Liver (tissue), 9 donors: ENCODE data around the gene MLLT3. TPM values are rescaled to one million over a fixed set of nuclear protein-coding genes. Genes with fewer than 3 reads are reported as not detected.

Source experiments
- DNase-seq: peaks from one replicate; pipeline ENCODE4 v3.0.0-alpha.2; 2017; ENCODE audit warnings: low spot score
- H3K27ac ChIP-seq, 2 donors: one replicate each; pipeline ENCODE4 v1.7.0; 2013; ENCODE audit warnings: inconsistent platforms in 2 of 2, low read length in 2 of 2, control low read depth in 1 of 2, low read depth in 1 of 2, mild to moderate bottlenecking in 1 of 2
- H3K27me3 ChIP-seq, 4 donors: one replicate each; pipeline versions ENCODE4 v1.6.1 to v1.7.0; 2013; ENCODE audit warnings: low read length in 3 of 4, inconsistent platforms in 1 of 4, mild to moderate bottlenecking in 1 of 4, moderate library complexity in 1 of 4; ENCODE audit not compliant: control insufficient read depth in 4 of 4, insufficient read depth in 4 of 4
- H3K36me3 ChIP-seq, 4 donors: one replicate each; pipeline versions ENCODE4 v1.6.1 to v1.7.0; 2013; ENCODE audit warnings: low read length in 3 of 4, mild to moderate bottlenecking in 3 of 4, low read depth in 1 of 4, moderate library complexity in 1 of 4; ENCODE audit not compliant: control insufficient read depth in 4 of 4, insufficient read depth in 3 of 4
- H3K4me1 ChIP-seq, 4 donors: one replicate each; pipeline versions ENCODE4 v1.6.1 to v1.7.0; 2013; ENCODE audit warnings: low read length in 3 of 4, mild to moderate bottlenecking in 3 of 4, moderate library complexity in 1 of 4; ENCODE audit not compliant: control insufficient read depth in 4 of 4, insufficient read depth in 4 of 4
- H3K4me3 ChIP-seq, 3 donors: one replicate each; pipeline versions ENCODE4 v1.6.1 to v1.7.0; 2013; ENCODE audit warnings: low read length in 3 of 3, control low read depth in 1 of 3, low read depth in 1 of 3, mild to moderate bottlenecking in 1 of 3
- H3K9ac ChIP-seq, 2 donors: one replicate each; pipeline ENCODE4 v1.7.0; 2013; ENCODE audit warnings: low read length in 2 of 2, mild to moderate bottlenecking in 2 of 2, moderate library complexity in 2 of 2, control low read depth in 1 of 2, low read depth in 1 of 2
- H3K9me3 ChIP-seq, 4 donors: one replicate each; pipeline versions ENCODE4 v1.6.1 to v1.7.0; 2013; ENCODE audit warnings: low read length in 3 of 4; ENCODE audit not compliant: control insufficient read depth in 4 of 4
- EGR1 ChIP-seq, 2 donors: IDR thresholded peaks; 2 replicates each; pipeline ENCODE4 v1.6.1; 2016 to 2018; ENCODE audit warnings: antibody characterized with exemption in 2 of 2, low read depth in 2 of 2
- FOXA1 ChIP-seq: IDR thresholded peaks from 2 replicates; pipeline ENCODE4 v1.6.1; 2016; ENCODE audit warnings: antibody characterized with exemption
- FOXA2 ChIP-seq: IDR thresholded peaks from 2 replicates; pipeline ENCODE4 v1.6.1; 2016; ENCODE audit warnings: antibody characterized with exemption
- GABPA ChIP-seq, 2 donors: IDR thresholded peaks in 1 of 2; conservative IDR thresholded peaks in 1 of 2; 2 replicates each; pipeline ENCODE4 v1.6.1; 2016; ENCODE audit warnings: antibody characterized with exemption in 2 of 2, mild to moderate bottlenecking in 1 of 2, moderate library complexity in 1 of 2
- HNF4A ChIP-seq, 2 donors: conservative IDR thresholded peaks; 2 replicates each; pipeline ENCODE4 v1.6.1; 2016; ENCODE audit warnings: antibody characterized with exemption in 2 of 2, mild to moderate bottlenecking in 2 of 2
- HNF4G ChIP-seq: IDR thresholded peaks from 2 replicates; pipeline ENCODE4 v1.6.1; 2016; ENCODE audit warnings: antibody characterized with exemption
- JUND ChIP-seq, 2 donors: IDR thresholded peaks; 2 replicates each; pipeline ENCODE4 v1.6.1; 2016; ENCODE audit warnings: antibody characterized with exemption in 2 of 2
- MAX ChIP-seq: IDR thresholded peaks from 2 replicates; pipeline ENCODE4 v1.6.1; 2016; ENCODE audit warnings: antibody characterized with exemption
- NR2F2 ChIP-seq: IDR thresholded peaks from 2 replicates; pipeline ENCODE4 v1.6.1; 2016; ENCODE audit warnings: antibody characterized with exemption
- RAD21 ChIP-seq, 2 donors: IDR thresholded peaks; 2 replicates each; pipeline ENCODE4 v1.6.1; 2016; ENCODE audit warnings: antibody characterized with exemption in 2 of 2, mild to moderate bottlenecking in 2 of 2
- RXRA ChIP-seq, 2 donors: IDR thresholded peaks; 2 replicates each; pipeline ENCODE4 v1.6.1; 2017 to 2018; ENCODE audit warnings: antibody characterized with exemption in 2 of 2, mild to moderate bottlenecking in 1 of 2
- SP1 ChIP-seq: IDR thresholded peaks from 2 replicates; pipeline ENCODE4 v1.6.1; 2018; ENCODE audit warnings: antibody characterized with exemption, mild to moderate bottlenecking
- TAF1 ChIP-seq: conservative IDR thresholded peaks from 2 replicates; pipeline ENCODE4 v1.6.1; 2016; ENCODE audit warnings: antibody characterized with exemption, mild to moderate bottlenecking
- YY1 ChIP-seq: IDR thresholded peaks from 2 replicates; pipeline ENCODE4 v1.6.1; 2016; ENCODE audit warnings: antibody characterized with exemption, mild to moderate bottlenecking
- ZBTB33 ChIP-seq: IDR thresholded peaks from 2 replicates; pipeline ENCODE4 v1.6.1; 2016; ENCODE audit warnings: antibody characterized with exemption
- WGBS: extraction: QIAGEN DNeasy Blood & Tissue Kit; methylation state at CpG from one replicate; pipeline ENCODE4 v1.1.7; 2013; 5-methylcytosine and 5-hydroxymethylcytosine counted together
- polyA plus RNA-seq, 2 donors: library from polyadenylated mRNA; stranded (reverse) in 1 of 2; unstranded in 1 of 2; fragments of 200-250 nt in 1 of 2; fragments of >200 nt in 1 of 2; fragmentation: Nextera tagmentation in 1 of 2; extraction: Ambion mirVana in 1 of 2; gene quantifications; one replicate each; pipeline versions ENCODE4 v1.2.1 to v1.2.3, GENCODE V29; 2013 to 2015
- total RNA-seq, 2 donors: library from RNA; depleted of rRNA; stranded (reverse); fragments of >200 nt; gene quantifications; one replicate each; pipeline ENCODE4 v1.2.3, GENCODE V29; 2014
- TF ChIP-seq, protein P1 (sequence below): IDR thresholded peaks from 2 replicates; pipeline ENCODE4 v1.6.1; 2016; ENCODE audit warnings: antibody characterized with exemption
- TF ChIP-seq, protein P2 (sequence below): fragments of 150-350 bp; IDR thresholded peaks from 2 replicates; pipeline ENCODE4 v1.5.1; 2017; ENCODE audit warnings: improper control_type of control experiment, low read depth, low read length; ENCODE audit not compliant: missing input control
- TF ChIP-seq, protein P3 (sequence below): IDR thresholded peaks from 2 replicates; pipeline ENCODE4 v1.6.1; 2016; ENCODE audit warnings: antibody characterized with exemption, mild to moderate bottlenecking
- donor health status: healthy.
- donor health status: healthy.
- donor health status: healthy.
- donor health status: healthy.
- donor health status: healthy.

Gene MLLT3
- total and polyA plus RNA-seq, 4 donors = 0.79 to 25.5 (median 1.3) TPM

DNA sequence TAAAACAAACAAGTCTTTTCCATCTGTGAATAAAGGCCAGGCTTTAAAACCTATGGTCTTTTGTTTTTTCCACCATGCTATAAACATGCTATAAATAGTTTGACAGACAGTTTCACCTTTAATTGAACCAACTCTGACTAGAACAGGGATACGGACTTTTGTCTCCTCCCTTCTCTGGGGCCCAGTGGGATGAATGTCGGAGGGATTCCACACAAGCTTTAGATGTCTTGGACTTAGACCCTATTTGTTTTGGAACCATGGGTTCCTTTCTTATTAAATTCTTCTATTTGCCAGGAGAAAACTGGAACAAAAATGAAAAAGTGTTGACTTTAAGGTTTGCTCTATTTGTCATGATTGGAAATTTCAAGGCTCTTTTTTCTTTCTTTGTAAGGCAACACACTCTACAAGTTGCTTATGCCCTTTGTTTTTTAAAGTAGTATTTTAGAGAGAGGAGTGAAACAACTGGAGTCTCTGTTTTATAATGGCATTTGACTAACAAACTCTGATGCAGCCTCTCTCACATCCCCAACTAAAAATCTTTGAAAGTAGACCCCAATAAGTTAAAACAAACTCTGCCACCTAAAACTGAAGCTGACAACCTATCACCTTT lies 145.3 kb downstream of the MLLT3 start:
- H3K9me3 ChIP-seq = no peaks in the 10 kb centered on the region
- H3K27ac ChIP-seq = no peak overlapping the region
- no peak overlapping the region for H3K4me3 ChIP-seq
- H3K4me1 ChIP-seq = no peaks in the 10 kb centered on the region
- TF ChIP-seq ZBTB33 (no peak), SP1 (no peak), TAF1 (no peak), HNF4G (no peak), RAD21 (IDR thresholded peaks at IDR 0.05) (no peak), FOXA2 (no peak), YY1 (no peak), FOXA1 (no peak)
- TF ChIP-seq, protein P1, sequence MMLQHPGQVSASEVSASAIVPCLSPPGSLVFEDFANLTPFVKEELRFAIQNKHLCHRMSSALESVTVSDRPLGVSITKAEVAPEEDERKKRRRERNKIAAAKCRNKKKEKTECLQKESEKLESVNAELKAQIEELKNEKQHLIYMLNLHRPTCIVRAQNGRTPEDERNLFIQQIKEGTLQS = no peak
- TF ChIP-seq, protein P2, sequence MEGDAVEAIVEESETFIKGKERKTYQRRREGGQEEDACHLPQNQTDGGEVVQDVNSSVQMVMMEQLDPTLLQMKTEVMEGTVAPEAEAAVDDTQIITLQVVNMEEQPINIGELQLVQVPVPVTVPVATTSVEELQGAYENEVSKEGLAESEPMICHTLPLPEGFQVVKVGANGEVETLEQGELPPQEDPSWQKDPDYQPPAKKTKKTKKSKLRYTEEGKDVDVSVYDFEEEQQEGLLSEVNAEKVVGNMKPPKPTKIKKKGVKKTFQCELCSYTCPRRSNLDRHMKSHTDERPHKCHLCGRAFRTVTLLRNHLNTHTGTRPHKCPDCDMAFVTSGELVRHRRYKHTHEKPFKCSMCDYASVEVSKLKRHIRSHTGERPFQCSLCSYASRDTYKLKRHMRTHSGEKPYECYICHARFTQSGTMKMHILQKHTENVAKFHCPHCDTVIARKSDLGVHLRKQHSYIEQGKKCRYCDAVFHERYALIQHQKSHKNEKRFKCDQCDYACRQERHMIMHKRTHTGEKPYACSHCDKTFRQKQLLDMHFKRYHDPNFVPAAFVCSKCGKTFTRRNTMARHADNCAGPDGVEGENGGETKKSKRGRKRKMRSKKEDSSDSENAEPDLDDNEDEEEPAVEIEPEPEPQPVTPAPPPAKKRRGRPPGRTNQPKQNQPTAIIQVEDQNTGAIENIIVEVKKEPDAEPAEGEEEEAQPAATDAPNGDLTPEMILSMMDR = no peak
- 40% methylated on average over 2 of the region's 2 CpGs for WGBS
- no peaks in the 10 kb centered on the region for H3K36me3 ChIP-seq
- H3K27me3 ChIP-seq = no peaks in the 10 kb centered on the region
- DNase-seq = no peak
- no peak overlapping the region for H3K9ac ChIP-seq

- WGBS = 85% methylated on average over 5 of the region's 5 CpGs
- no peaks in the 10 kb centered on the region for H3K36me3 ChIP-seq
- no peak overlapping the region for H3K4me3 ChIP-seq
- H3K27ac ChIP-seq = no peak overlapping the region
- no peak overlapping the region for H3K9ac ChIP-seq
- no peaks in the 10 kb centered on the region for H3K4me1 ChIP-seq
- no peaks in the 10 kb centered on the region for H3K9me3 ChIP-seq
- no peak for DNase-seq
- TF ChIP-seq NR2F2 = no peak
- TF ChIP-seq FOXA1 = no peak
- TF ChIP-seq ZBTB33 = no peak
- TF ChIP-seq YY1 = no peak
- no peak for TF ChIP-seq RXRA (IDR thresholded peaks at IDR 0.05)
- TF ChIP-seq, protein P3, sequence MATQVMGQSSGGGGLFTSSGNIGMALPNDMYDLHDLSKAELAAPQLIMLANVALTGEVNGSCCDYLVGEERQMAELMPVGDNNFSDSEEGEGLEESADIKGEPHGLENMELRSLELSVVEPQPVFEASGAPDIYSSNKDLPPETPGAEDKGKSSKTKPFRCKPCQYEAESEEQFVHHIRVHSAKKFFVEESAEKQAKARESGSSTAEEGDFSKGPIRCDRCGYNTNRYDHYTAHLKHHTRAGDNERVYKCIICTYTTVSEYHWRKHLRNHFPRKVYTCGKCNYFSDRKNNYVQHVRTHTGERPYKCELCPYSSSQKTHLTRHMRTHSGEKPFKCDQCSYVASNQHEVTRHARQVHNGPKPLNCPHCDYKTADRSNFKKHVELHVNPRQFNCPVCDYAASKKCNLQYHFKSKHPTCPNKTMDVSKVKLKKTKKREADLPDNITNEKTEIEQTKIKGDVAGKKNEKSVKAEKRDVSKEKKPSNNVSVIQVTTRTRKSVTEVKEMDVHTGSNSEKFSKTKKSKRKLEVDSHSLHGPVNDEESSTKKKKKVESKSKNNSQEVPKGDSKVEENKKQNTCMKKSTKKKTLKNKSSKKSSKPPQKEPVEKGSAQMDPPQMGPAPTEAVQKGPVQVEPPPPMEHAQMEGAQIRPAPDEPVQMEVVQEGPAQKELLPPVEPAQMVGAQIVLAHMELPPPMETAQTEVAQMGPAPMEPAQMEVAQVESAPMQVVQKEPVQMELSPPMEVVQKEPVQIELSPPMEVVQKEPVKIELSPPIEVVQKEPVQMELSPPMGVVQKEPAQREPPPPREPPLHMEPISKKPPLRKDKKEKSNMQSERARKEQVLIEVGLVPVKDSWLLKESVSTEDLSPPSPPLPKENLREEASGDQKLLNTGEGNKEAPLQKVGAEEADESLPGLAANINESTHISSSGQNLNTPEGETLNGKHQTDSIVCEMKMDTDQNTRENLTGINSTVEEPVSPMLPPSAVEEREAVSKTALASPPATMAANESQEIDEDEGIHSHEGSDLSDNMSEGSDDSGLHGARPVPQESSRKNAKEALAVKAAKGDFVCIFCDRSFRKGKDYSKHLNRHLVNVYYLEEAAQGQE = no peak
- no peak for TF ChIP-seq TAF1
- no peak for TF ChIP-seq JUND (IDR thresholded peaks at IDR 0.05)
- no peak for TF ChIP-seq HNF4A (conservative IDR thresholded peaks at IDR 0.05)
- TF ChIP-seq SP1 = no peak
- no peak for TF ChIP-seq HNF4G
- no peak for TF ChIP-seq EGR1 (IDR thresholded peaks at IDR 0.05; ENCODE audit: low read depth in 2 of 2)
- TF ChIP-seq, protein P2 = no peak
- TF ChIP-seq, protein P1 = no peak
- TF ChIP-seq MAX = no peak
- no peak for TF ChIP-seq FOXA2
- TF ChIP-seq GABPA (IDR thresholded peaks at IDR 0.05 in 1 of 2, conservative IDR thresholded peaks at IDR 0.05 in 1 of 2) = no peak
- no peak for TF ChIP-seq RAD21 (IDR thresholded peaks at IDR 0.05)
- no peaks in the 10 kb centered on the region for H3K27me3 ChIP-seq
These were observed 147.8 kb downstream of the MLLT3 start for GRCh38 chr9:20474496-20474895.
